Limb (tissue), 2 donors: Measurements from ENCODE around the gene POLD4.
"Not testable (repeated sequence)": the region's sequence is repeated elsewhere in the genome, so short reads cannot be mapped to it uniquely, and the experiment has no call there.

Source experiments
- DNase-seq, 2 donors: peaks; one replicate each; pipeline ENCODE4 v3.0.0-alpha.2; 2016; ENCODE audit errors: extremely low spot score in 2 of 2

Gene POLD4

GRCh38 chr11:67354075-67355022, 1.0 kb upstream of the POLD4 start:
- no peak for DNase-seq

GRCh38 chr11:67352546-67353316, 615 bp downstream of the POLD4 start:
- DNase-seq: no peak

- DNase-seq: peak; percentile 76 to 87
Measured at GRCh38 chr11:67351275-67352005, 1.9 kb downstream of the POLD4 start.

- no peak for DNase-seq
Measured at GRCh38 chr11:67349928-67350465, 3.3 kb downstream of the POLD4 start.

GRCh38 chr11:67349457-67349856, 3.9 kb downstream of the POLD4 start:
- no peak for DNase-seq

- no peak for DNase-seq
Measured at GRCh38 chr11:67349036-67349435, 4.3 kb downstream of the POLD4 start.

GRCh38 chr11:67347964-67348749, 5.2 kb downstream of the POLD4 start:
- DNase-seq: no peak

- no peak for DNase-seq
Measured at GRCh38 chr11:67345920-67346819, 7.2 kb downstream of the POLD4 start.

- no peak for DNase-seq
Measured at GRCh38 chr11:67345247-67345919, 8.0 kb downstream of the POLD4 start.

GRCh38 chr11:67344264-67344663, 9.1 kb downstream of the POLD4 start:
- DNase-seq: no peak

- DNase-seq: no peak
Measured at GRCh38 chr11:67337257-67337656, 16.1 kb downstream of the POLD4 start.

GRCh38 chr11:67332081-67332691, 21.2 kb downstream of the POLD4 start:
- no peak for DNase-seq

- DNase-seq: no peak
Measured at GRCh38 chr11:67323526-67323925, 29.8 kb downstream of the POLD4 start.

GRCh38 chr11:67322049-67322448, 31.3 kb downstream of the POLD4 start:
- no peak for DNase-seq

GRCh38 chr11:67321313-67321871, 32.0 kb downstream of the POLD4 start:
- DNase-seq: no peak

GRCh38 chr11:67320691-67321090, 32.7 kb downstream of the POLD4 start:
- no peak for DNase-seq

GRCh38 chr11:67320011-67320410, 33.3 kb downstream of the POLD4 start:
- no peak for DNase-seq

GRCh38 chr11:67318876-67319275, 34.5 kb downstream of the POLD4 start:
- DNase-seq: not testable (repeated sequence)
